GM12878 (cell line): ENCODE measurements around the gene ARHGDIG. TPM values are rescaled to one million over a fixed set of nuclear protein-coding genes. Genes with fewer than 3 reads are reported as not detected.

Experiments used
- ATAC-seq: fragments of 200-7000 bp; cut with Tn5 transposase; 3 replicates; pipeline ENCODE4 v1.9.1; 2020; ENCODE audit warnings: mild to moderate bottlenecking, moderate library complexity
- BruUV-seq: library from RNA; stranded (reverse); fragments of 400-500 nt; replicated peaks from 2 replicates; lab custom pipeline; 2021; lab: Mats Ljungman, UMichigan
- CTCF ChIA-PET: fragments of 300-600 bp; sonication (Branson Sonifier 250); formaldehyde crosslinking; extraction: SDS; loops from one replicate; lab custom pipeline; 2021; ENCODE audit warnings: inconsistent platforms; lab: Yijun Ruan, JAX
- POLR2A ChIA-PET: fragments of 350-600 bp; formaldehyde crosslinking; extraction: SDS; loops from one replicate; lab custom pipeline; 2021; ENCODE audit warnings: inconsistent platforms; lab: Charles Lee
- RAD21 ChIA-PET: fragments of 300-600 bp; sonication (Branson Sonifier 250); formaldehyde crosslinking; loops from one replicate; lab custom pipeline; 2023; ENCODE audit warnings: antibody characterized with exemption; ENCODE audit not compliant: unreplicated experiment; lab: Charles Lee
- SMC1A ChIA-PET: fragments of 300-600 bp; sonication (Branson Sonifier 250); formaldehyde crosslinking; loops from one replicate; lab custom pipeline; 2023; ENCODE audit not compliant: unreplicated experiment, uncharacterized antibody; lab: Charles Lee
- DNase-seq: peaks from one replicate; pipeline ENCODE4 v3.0.0-alpha.2; 2011; ENCODE audit warnings: low read depth, low spot score
- FAIRE-seq: peaks from 3 replicates; lab custom pipeline; 2011; peaks lifted over from hg19 to GRCh38; lab: Jason Lieb, UNC
- H2AFZ ChIP-seq: 2 replicates; pipeline ENCODE4 v1.6.0; 2011; ENCODE audit warnings: low read depth, low read length, control low read depth; ENCODE audit not compliant: control insufficient read depth
- H3K27ac ChIP-seq: 2 replicates; pipeline ENCODE4 v1.5.1; 2011; ENCODE audit warnings: control low read depth; ENCODE audit not compliant: control insufficient read depth, insufficient read depth
- H3K27me3 ChIP-seq, 2 experiments: replicated peaks in 1 of 2; 2 replicates each; pipeline versions ENCODE4 v1.6.0 to v1.6.1; 2011; ENCODE audit warnings: low read length in 1 of 2; ENCODE audit not compliant: control insufficient read depth in 2 of 2, insufficient read depth in 2 of 2
- H3K36me3 ChIP-seq, 2 experiments: 2 replicates each; pipeline ENCODE4 v1.5.1; 2011; ENCODE audit warnings: low read length in 1 of 2; ENCODE audit not compliant: control insufficient read depth in 2 of 2, insufficient read depth in 2 of 2
- H3K4me1 ChIP-seq: 2 replicates; pipeline ENCODE4 v1.6.1; 2011; ENCODE audit warnings: mild to moderate bottlenecking, low read length, moderate library complexity, mixed read lengths; ENCODE audit not compliant: control insufficient read depth, insufficient read depth
- H3K4me2 ChIP-seq: 2 replicates; pipeline ENCODE4 v1.6.0; 2011; ENCODE audit warnings: control low read depth; ENCODE audit not compliant: control insufficient read depth, insufficient read depth
- H3K4me3 ChIP-seq: fragments of 200-600 bp; sonication (generic); 2 replicates; pipeline ENCODE4 v1.5.1; 2016
- H3K79me2 ChIP-seq: 2 replicates; pipeline ENCODE4 v1.6.0; 2011; ENCODE audit warnings: low read length; ENCODE audit not compliant: control insufficient read depth, insufficient read depth
- H3K9ac ChIP-seq: 2 replicates; pipeline ENCODE4 v1.8.0; 2011; ENCODE audit warnings: low read length, control low read depth, mixed read lengths; ENCODE audit not compliant: control insufficient read depth, insufficient read depth
- H3K9me3 ChIP-seq: replicated peaks from 3 replicates; pipeline ENCODE4 v1.5.1; 2011; ENCODE audit warnings: mild to moderate bottlenecking, low read length; ENCODE audit not compliant: control insufficient read depth, insufficient read depth
- H4K20me1 ChIP-seq: 2 replicates; pipeline ENCODE4 v1.6.0; 2011; ENCODE audit not compliant: control insufficient read depth, insufficient read depth
- ESRRA ChIP-seq: IDR thresholded peaks from 2 replicates; pipeline ENCODE4 v1.6.1; 2012; ENCODE audit warnings: mild to moderate bottlenecking, low read length, improper control_type of control experiment
- KDM1A ChIP-seq: fragments of 200-600 bp; sonication (generic); IDR thresholded peaks from 2 replicates; pipeline ENCODE4 v1.6.1; 2016; ENCODE audit warnings: borderline replicate concordance
- POLR2AphosphoS5 ChIP-seq: IDR thresholded peaks from 2 replicates; pipeline ENCODE4 v1.6.1; 2011; ENCODE audit warnings: mild to moderate bottlenecking, low read length, inconsistent platforms
- PRDM15 ChIP-seq: fragments of 450-650 bp; formaldehyde crosslinking; IDR thresholded peaks from 2 replicates; pipeline ENCODE4 v1.4.0; 2020; ENCODE audit warnings: mild to moderate bottlenecking, moderate library complexity
- RAD51 ChIP-seq: fragments of 450-650 bp; IDR thresholded peaks from 2 replicates; pipeline ENCODE4 v1.6.1; 2016; ENCODE audit warnings: moderate library complexity, mild to moderate bottlenecking, inconsistent platforms
- SRF ChIP-seq, 2 experiments: IDR thresholded peaks; 2 replicates each; pipeline ENCODE4 v1.6.1; 2011; ENCODE audit warnings: low read depth in 2 of 2, low read length in 2 of 2, mild to moderate bottlenecking in 1 of 2, moderate library complexity in 1 of 2
- ZNF207 ChIP-seq: fragments of 450-650 bp; IDR thresholded peaks from 2 replicates; pipeline ENCODE4 v1.6.1; 2014; ENCODE audit warnings: antibody characterized with exemption, mild to moderate bottlenecking, borderline replicate concordance
- WGBS: methylation state at CpG from one replicate; pipeline ENCODE4 v1.1.6; 2016; ENCODE audit warnings: low lambda C conversion rate; ENCODE audit not compliant: insufficient replicate concordance, insufficient coverage; ENCODE audit errors: missing lambda C conversion rate; 5-methylcytosine and 5-hydroxymethylcytosine counted together
- in situ Hi-C: fragments of 300-500 bp; cut with MboI; formaldehyde crosslinking; loops from 9 replicates; pipeline ENCODE4 v1.14.3; 2018; ENCODE audit warnings: mixed read lengths
- intact Hi-C: fragments of 100-400 bp; cut with micrococcal nuclease; formaldehyde crosslinking; loops from one replicate; pipeline ENCODE4 v1.14.2; 2022; ENCODE audit not compliant: unreplicated experiment
- polyA plus RNA-seq, 11 experiments: library from polyadenylated mRNA; depleted of rRNA in 4 of 11; unstranded in 6 of 11; stranded (reverse) in 5 of 11; fragments of >200 nt; fragmentation: Nextera tagmentation in 4 of 11; fragmentation: Illumina TruSeq in 1 of 11; extraction: Ambion mirVana in 4 of 11; extraction: Trizol in 1 of 11; gene quantifications; 1 replicate in 1 of 11; 2 replicates in 10 of 11; pipeline versions ENCODE4 v1.2.1 to v1.2.3, GENCODE V29; 2011 to 2016; ENCODE audit warnings: inconsistent platforms in 2 of 11, missing spikeins in 2 of 11, low read depth in 1 of 11
- total RNA-seq, 4 experiments: library from RNA; depleted of rRNA in 3 of 4; stranded (reverse); fragments of >200 nt in 3 of 4; fragmentation: Illumina TruSeq in 1 of 4; extraction: Trizol in 1 of 4; gene quantifications; 2 replicates each; pipeline versions ENCODE4 v1.2.1 to v1.2.3, GENCODE V29; 2013 to 2021

Gene ARHGDIG
- total and polyA plus RNA-seq, 10 of the 15 experiments (the other 5 are each of a cell fraction or from before 2014, with no cell fraction given) = not detected

DNA sequence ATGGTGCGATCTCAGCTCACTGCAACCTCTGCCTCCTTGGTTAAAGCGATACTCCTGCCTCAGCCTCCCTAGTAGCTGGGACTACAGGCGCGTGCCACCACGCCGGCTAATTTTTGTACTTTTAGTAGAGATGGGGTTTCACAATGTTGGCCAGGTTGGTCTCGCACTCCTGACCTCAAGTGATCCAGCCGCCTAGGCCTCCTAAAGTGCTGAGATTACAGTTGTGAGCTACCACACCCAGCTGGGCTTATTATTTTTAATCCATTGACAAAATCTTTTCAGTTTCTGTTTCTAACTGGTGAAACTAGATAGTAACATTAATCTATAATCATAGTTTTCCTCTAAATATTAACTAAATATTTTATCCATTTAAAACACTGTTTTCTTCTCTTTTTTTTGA lies 39.8 kb upstream of the ARHGDIG start (continued):
- TF ChIP-seq PRDM15 = no peak
- TF ChIP-seq ZNF207 = no peak
- no peak for TF ChIP-seq KDM1A
- no peak for TF ChIP-seq RAD51
- TF ChIP-seq POLR2AphosphoS5 = no peak
- TF ChIP-seq ESRRA = no peak

- no peaks in the 10 kb centered on the region for H3K27me3 ChIP-seq
- no peak for TF ChIP-seq SRF (IDR thresholded peaks at IDR 0.05; ENCODE audit: low read depth in 2 of 2, low read length in 2 of 2)
- 91% methylated on average over 9 of the region's 10 CpGs for WGBS
- DNase-seq (no peak), FAIRE-seq (no peak), ATAC-seq (no peak)
- H3K9me3 ChIP-seq = no peaks in the 10 kb centered on the region
- no peak overlapping the region for H3K9ac ChIP-seq
- in situ Hi-C loops (no loop called here), intact Hi-C loops (no loop called here)
- no peak overlapping the region for H3K4me3 ChIP-seq
- no peaks in the 10 kb centered on the region; a peak in 1 of 4 replicates for H3K36me3 ChIP-seq
- H3K4me2 ChIP-seq = no peak overlapping the region
- CTCF ChIA-PET = interaction anchor here (0.6 kb wide), 3 partner anchors 10 to 204 kb away, joined by 3 read pairs; no protein-coding TSS in a partner anchor
- H3K79me2 ChIP-seq = no peaks in the 10 kb centered on the region; the same call in 1 of the 2 replicates
- H4K20me1 ChIP-seq = no peaks in the 10 kb centered on the region
- no peak overlapping the region for H2AFZ ChIP-seq
- SMC1A ChIA-PET = interaction anchor here (1.1 kb wide), 1 partner anchor 13 kb away, joined by 3 read pairs; the partner anchor contains the start of gene LUC7L
- H3K4me1 ChIP-seq = peaks cover 23% of the 10 kb centered on the region
- RAD21 ChIA-PET = interaction anchor here (0.7 kb wide), 1 partner anchor 37 kb away, joined by 4 read pairs; no protein-coding TSS in a partner anchor
- POLR2A ChIA-PET = interaction anchor here (0.6 to 0.7 kb wide), 5 partner anchors 7 to 541 kb away, joined by 3 to 4 read pairs (median 3); no protein-coding TSS in a partner anchor
- H3K27ac ChIP-seq = no peak overlapping the region
- BruUV-seq = no TSS peak
These were observed 38.1 kb upstream of the ARHGDIG start for GRCh38 chr16:242281-242680.
